HEK293 (cell line): ENCODE data around the gene PCED1A.
A peak's percentile ranks its signal among the peaks of the same experiment; 100 is the strongest.

Experiments used
- CTCF ChIP-seq: fragments of 450-650 bp; formaldehyde crosslinking; IDR thresholded peaks from 2 replicates; pipeline ENCODE4 v1.5.1; 2016; ENCODE audit warnings: missing biosample characterization, missing genetic modification characterization
- KLF8 ChIP-seq: fragments of 450-650 bp; formaldehyde crosslinking; IDR thresholded peaks from 2 replicates; pipeline ENCODE4 v1.5.1; 2016; ENCODE audit warnings: missing biosample characterization, missing genetic modification characterization
- RBAK ChIP-seq: fragments of 450-650 bp; formaldehyde crosslinking; IDR thresholded peaks from 2 replicates; pipeline ENCODE4 v1.5.1; 2016; ENCODE audit warnings: missing biosample characterization, missing genetic modification characterization
- REST ChIP-seq: fragments of 450-650 bp; formaldehyde crosslinking; IDR thresholded peaks from 2 replicates; pipeline ENCODE4 v1.5.1; 2016; ENCODE audit warnings: missing biosample characterization, missing genetic modification characterization
- ZFP41 ChIP-seq: fragments of 450-650 bp; formaldehyde crosslinking; IDR thresholded peaks from 2 replicates; pipeline ENCODE4 v1.5.1; 2016; ENCODE audit warnings: missing biosample characterization, missing genetic modification characterization, borderline replicate concordance
- ZNF132 ChIP-seq: fragments of 450-650 bp; formaldehyde crosslinking; IDR thresholded peaks from 2 replicates; pipeline ENCODE4 v1.5.1; 2017; ENCODE audit warnings: missing biosample characterization, missing genetic modification characterization, borderline replicate concordance
- ZNF24 ChIP-seq: fragments of 450-650 bp; formaldehyde crosslinking; IDR thresholded peaks from 2 replicates; pipeline ENCODE4 v1.5.1; 2016; ENCODE audit warnings: missing biosample characterization, missing genetic modification characterization
- ZNF530 ChIP-seq: fragments of 450-650 bp; formaldehyde crosslinking; IDR thresholded peaks from 2 replicates; pipeline ENCODE4 v1.5.1; 2016; ENCODE audit warnings: low read depth, missing biosample characterization, missing genetic modification characterization
- ZNF701 ChIP-seq: fragments of 450-650 bp; formaldehyde crosslinking; IDR thresholded peaks from 2 replicates; pipeline ENCODE4 v1.5.1; 2016; ENCODE audit warnings: missing biosample characterization, missing genetic modification characterization

GRCh38 chr20:2865630-2866029 lies 25.2 kb upstream of the PCED1A start:
- TF ChIP-seq ZNF132 (tag by site-specific recombination) (no peak), ZNF24 (tag by site-specific recombination) (no peak), CTCF (tag by site-specific recombination) (0 out of 2 replicates have a peak, but pooled peaks have one; percentile 32), RBAK (tag by site-specific recombination) (no peak), ZNF530 (tag by site-specific recombination) (no peak), ZNF701 (tag by site-specific recombination) (no peak), KLF8 (tag by site-specific recombination) (no peak), REST (no peak), ZFP41 (tag by site-specific recombination) (no peak)
